Stimulated activated CD4-positive, alpha-beta T cell treated with anti-CD3 and anti-CD28 coated beads, Interleukin-15, amount 100 ng/mL, for 24 hours (primary cell): ENCODE results near the gene THSD8.
A peak's percentile ranks its signal among the peaks of the same experiment; 100 is the strongest.

Experiments used
- DNase-seq: peaks from one replicate; pipeline ENCODE4 v3.0.0-alpha.2; 2020

The THSD8 gene

DNA sequence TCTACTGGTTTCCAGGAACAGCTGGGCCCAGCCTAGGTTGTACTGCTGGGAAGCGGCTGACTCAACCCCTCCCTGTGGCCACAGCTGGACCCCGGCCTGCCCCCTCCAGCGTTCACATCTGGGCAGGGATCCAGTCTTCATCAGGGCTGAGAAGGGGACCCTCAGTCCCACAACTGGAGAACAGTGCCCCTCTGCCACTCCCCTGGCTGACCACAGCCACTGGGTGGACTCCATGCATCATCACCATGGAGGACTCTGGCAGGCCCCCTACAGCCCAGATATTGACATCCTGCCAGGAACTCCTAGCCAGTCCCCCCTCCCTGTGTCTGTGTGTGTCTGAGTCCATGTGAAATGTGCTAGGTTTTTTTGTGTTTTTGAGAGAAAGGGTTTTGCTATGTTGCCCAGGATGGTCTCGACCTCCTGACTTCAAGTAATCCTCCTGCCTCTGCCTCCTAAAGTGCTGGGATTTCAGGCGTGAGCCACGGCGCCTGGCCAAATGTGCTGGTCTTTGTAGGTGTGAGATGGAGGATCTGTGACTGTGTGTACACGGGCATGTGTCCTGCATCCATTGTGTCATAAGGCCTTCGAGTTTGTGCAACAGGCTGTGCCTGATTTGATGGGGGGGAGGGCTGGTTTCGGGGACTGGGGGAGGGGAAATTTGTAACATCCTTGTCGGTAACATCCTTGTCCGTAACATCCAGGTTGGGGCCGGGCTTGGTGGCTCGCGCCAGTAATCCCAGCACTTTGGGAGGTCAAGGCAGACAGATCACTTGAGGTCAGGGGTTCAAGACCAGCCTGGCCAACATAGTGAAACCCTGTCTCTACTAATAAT lies 22.5 kb upstream of the THSD8 start:
- no peak for DNase-seq

DNA sequence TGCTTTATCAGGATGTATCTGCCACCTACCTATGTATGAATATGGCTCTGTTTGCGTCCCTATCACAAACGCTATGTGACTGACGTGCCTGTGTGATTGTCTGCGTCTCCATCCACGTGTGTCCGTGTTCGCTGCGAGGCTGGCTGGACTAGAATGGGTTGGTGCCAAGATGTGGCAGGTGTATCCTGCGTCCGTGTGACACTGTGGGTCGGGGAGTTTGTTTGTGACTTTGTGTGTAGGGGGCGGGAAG lies 19.8 kb upstream of the THSD8 start:
- no peak for DNase-seq

DNA sequence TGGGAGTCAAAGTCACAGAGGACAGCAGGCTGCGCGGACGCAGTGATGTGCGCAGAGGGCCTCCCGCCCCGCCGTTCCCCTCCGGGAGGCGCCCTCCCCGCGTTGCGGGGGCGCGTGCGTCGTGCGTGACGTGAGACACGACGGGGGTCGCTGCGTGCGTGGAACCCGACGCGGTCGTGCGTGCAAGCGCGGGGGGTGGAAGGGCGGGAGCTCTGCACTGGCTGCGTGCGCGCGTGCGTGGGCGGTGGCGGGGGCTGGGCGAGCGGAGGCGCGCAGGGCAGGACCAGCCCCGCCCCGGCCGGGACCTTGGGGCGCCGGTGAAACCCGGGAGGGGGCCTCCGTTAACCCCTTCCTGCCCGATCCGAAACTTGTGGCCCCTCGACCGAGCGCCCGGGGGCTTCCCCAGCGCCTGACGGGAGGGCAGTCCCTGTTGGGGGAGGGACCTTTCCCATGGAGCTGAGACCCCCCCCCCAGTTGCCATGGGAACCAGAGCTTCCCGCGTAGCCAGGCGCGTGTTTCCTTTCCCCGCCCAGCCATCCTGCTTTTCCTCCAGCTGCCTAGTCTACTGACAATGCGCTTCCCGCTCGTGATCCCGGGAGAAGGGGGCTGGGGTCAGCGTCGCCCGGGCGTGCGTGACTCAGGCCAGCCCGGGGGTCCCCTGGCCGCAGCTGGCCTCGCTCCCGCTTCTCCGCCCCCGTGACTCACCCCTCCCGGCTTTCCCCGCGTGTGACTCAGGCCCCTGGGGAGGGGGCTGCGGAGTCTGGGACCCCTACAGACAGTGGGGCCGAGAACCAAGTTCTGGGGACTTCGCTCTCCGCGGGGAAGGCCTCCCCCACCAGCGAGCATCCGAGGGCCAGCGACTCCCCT lies 19.2 kb upstream of the THSD8 start:
- DNase-seq = peak; percentile 94

DNA sequence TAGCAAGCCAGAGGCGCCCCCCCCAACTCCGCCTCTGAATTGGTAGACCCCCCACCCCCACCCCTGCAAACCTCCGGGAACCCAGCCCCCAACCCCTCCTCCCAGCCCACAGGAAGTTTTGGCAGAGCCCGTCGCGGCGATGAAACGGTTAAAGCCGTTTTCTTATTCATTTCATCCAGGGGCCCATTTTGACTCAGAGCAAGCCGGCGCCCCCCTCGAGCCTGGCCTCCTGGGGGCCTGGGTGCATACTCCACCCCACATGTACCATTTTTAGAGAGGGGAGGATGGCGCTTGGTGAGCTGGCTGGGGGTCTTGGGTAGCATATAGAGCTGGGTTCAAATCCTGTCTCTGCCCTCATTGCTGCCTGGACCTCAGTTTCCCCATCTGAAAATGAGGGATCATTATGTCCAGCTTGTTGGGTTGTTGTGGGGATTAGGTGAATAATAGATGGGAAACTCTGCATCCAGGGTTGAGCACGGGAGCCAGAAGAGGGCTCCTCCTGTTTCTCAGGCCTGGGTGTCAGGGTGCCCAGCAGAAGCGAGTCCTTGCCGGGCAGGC lies 18.5 kb upstream of the THSD8 start:
- peak; percentile 82 for DNase-seq

DNA sequence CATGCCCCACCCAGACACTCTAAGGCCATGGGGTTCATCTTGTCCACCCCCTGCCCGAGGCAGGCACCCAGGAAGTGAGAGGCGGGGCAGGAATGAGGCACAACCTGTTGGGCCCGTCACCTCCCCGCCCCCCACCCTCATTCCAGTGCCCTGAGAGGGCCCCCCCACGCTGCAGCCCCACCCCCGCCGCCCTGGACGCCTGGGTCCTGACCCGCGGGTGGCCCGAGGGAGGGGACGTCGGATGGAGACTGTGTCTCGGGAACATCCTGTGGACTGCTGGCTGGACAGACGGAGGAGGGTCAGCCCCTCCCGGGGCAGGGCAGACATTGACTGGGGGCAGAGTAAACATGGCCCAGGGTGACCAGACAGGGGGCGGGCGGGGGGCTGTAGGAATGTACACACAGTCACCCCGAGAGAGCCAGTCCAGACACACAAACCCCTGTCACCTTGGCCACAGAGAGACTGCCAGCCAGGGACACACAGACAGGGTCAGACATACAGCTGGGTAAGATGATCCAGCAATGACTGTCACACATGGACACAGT lies 17.9 kb upstream of the THSD8 start:
- peak; percentile 34 for DNase-seq

DNA sequence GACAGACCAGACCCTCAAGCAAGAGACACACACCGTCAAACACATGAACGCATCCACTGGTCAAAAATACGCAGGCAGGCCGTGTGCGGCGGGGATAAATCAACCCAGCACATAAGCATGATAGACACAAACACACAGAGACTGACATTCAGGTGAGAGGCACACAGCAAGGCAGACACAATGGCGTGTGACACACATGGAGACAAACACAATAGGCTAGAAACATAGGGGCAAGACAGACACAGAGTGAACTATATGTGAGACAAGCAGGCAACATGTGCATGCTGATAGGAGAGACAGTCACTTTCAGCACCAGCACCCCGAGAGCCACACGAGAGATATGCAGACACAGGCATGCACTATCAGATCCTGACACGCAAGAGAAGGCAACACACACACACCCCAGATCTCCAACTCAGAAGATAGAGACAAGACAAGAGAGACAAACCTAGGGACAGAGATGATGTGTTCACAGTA lies 17.4 kb upstream of the THSD8 start:
- DNase-seq = no peak

DNA sequence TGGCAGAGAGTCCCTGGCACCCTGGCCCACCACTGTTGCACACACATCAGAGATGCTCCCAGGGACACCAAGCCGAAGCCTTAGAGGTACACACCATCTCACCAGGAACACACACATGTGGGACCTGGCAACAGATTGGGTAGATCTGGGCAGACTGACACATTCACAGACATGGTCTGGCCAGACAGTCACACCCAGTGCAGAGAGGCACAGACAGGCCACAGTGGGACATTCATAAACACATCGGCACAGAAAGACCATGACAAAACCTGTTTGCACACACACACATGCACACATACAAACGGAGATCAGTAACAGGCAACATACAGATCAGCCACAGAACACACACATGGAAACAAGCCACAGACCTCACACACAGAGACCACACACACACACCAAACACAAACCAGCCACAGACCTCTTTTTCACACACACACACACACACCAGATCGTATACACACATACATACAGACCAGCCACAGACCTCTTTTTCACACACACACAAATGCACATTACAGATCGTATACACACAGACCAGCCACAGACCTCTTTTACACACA lies 16.9 kb upstream of the THSD8 start:
- no peak for DNase-seq

DNA sequence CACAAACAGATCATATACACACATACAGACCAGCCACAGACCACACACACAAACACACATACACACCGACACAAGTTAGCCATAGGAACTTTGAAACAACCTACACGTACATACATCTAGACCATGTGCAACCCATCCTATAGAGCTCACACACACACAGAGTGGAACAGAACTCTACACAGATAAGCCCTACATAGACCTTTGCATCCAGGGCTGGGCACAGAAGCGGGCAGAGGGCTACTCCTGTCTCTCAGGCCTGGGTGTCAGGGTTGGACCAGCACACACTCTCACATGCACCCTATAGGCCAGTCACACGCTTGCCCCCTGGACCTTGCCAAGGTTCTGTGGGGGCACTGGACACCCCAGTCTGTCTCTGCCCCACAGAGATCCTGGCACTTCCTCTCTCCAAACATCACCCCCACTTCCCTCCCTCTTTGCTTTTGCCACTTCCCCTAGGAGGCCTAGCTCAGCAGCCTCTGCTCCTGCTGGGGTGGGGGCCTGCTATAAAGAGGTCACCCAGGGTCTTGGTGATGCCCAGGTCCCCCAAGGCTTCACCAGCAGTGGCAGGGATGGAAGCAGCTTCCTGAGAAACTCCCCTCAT lies 16.3 kb upstream of the THSD8 start:
- DNase-seq = no peak

DNA sequence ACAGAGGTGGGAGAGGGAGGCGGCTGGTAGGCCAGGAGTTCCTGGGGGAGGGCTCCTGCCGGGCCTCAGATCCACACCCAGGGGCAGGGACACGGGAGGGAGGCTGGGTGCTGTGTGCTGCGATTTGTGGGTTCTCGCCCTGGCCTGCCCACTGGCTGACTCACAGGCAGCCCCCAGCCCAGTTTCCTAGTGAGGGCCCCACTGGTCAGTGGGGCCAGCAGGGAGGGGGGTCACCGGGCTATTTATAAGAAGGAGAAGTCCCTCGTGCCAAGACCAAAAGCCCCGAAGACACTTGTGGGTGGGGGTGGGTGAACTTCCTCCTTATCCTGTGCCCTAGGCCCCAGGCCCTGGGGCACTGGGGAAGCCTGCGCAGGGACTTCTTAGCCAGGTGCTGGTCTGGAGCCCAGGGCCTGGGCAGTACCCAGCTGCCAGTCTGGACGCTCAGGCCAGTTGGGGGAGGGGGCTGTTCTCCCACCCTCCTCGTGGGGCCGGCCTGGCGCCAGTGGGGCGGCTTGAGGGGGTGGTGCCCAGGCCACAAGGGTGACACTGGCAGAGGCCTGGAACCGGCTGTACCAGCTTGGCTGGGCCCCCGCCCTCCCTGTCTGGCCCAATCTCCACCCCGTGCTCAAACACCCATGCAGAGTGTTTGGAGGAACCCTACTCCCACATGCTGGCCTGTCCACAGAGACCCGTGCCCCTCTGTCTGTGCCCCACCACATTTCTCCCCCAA lies 15.6 kb upstream of the THSD8 start:
- no peak for DNase-seq

DNA sequence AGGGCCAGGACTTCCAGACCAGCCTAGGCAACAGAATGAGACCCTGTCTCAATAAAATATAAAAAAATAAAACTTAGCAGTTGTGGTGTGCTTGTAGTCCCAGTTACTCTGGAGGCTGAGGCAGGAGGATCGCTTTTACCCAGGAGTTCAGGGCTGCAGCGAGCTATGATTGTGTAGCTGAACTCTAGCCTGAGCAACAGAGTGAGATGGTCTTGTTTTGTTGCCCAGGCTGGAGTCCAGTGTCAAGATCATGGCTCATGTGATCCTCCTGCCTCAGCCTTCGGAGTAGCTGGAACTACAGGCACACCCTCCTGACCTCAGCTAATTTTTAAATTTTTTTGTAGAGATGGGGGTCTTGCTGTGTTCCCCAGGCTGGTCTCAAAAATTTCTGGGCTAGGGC lies 14.9 kb upstream of the THSD8 start:
- DNase-seq = no peak

DNA sequence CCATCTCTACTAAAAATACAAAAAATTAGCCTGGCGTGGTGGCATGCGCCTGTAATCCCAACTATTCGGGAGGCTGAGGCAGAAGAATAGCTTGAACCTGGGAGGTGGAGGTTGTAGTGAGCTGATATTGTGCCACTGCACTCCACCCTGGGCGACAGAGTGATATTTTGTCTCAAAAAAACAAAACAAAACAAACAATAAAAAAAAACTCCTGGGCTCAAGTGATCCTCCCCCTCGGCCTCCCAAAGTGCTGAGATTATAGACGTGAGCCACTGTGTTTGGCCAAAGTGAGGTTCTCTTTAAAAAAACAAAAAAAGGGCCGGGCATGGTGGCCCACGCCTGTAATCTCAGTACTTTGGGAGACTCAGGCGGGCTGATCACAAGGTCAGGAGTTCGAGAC lies 14.4 kb upstream of the THSD8 start:
- no peak for DNase-seq

DNA sequence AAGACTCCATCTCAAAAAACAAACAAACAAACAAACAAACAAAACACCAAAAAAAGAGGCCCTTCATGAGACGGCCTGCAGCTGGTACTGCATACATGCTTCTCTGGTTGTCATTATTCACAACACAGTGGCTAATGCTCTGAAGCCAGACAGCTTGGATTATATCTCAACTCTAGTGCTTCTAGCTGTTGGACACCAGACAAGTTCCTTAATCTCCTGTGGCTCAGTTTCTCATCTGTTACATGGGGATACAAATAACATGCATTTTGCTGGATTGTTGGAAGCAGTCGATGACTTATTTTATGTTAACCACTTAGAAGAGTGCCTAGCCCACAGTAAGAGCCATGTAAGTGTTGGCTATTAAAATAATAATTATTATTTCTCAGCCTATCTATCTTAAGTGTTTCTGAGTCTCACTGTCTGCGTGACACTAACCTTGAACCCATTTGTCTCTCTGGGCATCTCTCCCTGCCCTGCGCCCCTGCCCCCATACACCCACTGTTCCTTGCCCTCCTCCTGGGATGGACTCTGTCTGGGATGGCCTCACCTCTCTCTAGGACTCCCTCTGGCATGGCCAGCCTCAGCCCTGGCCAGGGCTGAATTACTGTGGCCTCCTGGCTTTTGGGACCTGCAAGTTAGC lies 13.7 kb upstream of the THSD8 start:
- no peak for DNase-seq

DNA sequence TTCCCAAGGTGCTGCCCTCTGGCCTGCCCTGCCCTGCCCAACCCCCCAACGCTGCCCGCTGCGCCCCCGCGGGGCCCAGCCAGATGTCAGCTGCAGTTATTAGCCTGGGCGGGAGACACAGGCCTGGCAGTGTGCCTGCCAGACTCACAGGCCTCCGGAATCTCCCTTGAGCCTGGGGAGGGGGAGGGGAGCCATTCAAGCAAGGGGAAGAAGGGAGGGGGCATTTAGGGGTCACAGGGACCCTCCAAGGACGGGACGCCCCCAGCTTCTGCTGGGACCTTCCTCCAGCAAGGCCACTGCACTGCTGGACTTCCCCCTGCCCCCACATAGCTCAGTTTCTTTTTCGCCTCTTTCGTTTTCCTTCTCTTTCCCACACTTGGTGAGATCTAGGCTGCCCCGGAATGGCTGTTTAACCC lies 13.2 kb upstream of the THSD8 start:
- peak; percentile 55 for DNase-seq

DNA sequence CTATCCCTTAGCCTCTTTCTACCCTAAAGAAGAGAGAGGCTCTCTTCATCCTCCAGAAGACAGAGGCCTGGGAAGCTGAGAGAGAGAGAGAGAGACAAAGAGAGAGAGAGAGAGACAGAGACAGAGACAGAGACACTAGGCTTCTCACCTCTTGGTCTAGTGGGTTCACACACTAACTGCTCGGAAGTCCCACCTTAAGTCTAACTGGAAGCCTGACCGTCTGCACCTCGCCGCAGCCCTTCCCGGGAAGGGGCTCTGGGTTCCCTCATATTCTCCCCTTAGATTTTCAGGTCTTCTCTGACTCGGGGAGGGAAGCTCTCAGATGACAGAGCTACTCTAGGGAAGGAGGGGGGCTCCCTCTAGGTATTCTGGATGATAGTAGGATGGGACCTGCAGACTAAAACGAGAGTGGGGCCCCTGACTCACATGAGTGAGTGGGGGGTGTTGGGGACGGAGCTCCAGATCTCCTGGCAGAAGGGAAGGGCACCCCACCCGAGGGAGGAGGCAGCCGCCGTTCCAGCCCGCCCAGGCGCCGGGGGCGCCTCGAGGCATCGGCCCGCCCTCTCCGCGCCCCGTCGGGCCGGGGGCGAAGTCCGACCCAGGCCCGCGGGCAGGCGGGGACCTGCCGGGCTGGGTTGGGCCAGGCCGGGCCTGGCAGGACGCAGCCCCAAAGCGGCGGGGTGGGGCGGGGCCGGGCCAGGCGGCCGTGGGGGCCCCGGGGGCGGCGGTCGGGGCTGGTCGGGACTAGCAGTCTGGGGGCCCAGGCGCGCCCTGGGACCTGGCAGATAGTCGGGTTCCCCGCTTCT lies 12.6 kb upstream of the THSD8 start:
- peak; percentile 55 for DNase-seq

DNA sequence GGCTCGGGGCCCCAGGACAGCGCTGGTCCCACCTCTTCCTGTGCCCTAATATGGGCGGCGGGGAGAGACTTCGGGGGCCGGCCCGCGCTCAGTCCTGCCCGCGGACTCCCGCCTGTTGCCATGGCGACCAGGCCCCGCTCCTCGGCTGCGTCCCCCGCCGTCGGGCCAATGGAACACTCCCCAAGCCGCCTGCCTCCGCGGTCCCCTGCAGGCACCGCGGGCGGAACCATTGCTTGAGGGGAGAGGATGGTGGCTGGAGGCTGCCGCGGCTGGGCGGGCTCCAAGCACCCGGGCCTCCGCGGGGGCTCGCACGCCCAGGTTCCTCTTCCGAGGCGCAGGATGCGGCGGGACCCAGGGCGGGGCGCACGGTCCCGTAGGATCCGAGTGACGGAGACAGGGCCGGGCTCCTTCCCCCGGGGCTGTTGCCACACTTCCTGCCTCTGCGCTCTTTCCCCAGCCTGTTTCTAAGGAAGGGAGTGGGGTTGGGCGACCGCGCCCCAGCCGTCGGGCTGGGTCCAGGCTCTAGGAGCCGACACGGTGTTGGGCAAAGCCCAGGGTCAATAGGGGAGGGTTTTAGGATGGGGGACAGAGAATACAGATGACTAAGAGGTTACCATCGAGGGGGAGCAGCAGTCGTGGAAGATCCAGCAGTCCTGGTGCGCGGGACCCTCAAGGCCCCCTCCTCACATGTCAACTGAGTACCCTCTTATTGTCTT lies 11.8 kb upstream of the THSD8 start:
- DNase-seq = peak; percentile 98

DNA sequence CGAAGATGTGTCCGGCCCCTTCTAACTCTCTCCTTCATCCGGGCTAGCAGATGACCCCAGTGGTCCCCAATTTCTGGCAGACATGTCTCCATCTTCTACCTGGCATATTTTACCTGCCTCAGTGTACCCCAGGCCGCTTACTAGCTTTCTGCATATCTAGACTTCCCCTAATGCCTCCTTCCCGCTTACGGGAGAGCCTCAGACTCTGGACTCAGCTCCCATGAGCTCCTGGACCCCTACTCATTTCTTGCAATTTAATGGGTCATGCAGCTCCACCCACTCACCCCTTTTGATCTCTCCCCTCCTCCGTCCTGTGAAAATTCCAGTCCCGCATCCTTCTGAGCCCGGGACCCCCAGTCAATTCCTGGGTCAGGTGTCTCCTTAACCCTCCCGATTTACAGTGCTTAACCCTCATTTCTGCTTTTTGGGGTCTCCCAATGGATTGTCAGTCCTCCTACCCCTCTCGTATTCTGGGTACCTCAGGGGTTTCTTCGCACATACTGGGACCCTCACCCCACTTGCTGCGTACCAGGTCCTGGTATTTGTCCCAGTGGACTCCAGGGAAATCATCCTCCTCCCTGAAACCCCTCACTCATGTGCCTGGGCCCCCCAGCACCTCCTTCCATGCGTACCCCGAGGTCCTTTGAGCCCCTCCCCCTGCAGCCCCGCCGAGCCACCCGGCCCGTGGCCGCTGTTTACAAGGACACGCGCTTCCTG lies 11.1 kb upstream of the THSD8 start:
- DNase-seq = no peak

DNA sequence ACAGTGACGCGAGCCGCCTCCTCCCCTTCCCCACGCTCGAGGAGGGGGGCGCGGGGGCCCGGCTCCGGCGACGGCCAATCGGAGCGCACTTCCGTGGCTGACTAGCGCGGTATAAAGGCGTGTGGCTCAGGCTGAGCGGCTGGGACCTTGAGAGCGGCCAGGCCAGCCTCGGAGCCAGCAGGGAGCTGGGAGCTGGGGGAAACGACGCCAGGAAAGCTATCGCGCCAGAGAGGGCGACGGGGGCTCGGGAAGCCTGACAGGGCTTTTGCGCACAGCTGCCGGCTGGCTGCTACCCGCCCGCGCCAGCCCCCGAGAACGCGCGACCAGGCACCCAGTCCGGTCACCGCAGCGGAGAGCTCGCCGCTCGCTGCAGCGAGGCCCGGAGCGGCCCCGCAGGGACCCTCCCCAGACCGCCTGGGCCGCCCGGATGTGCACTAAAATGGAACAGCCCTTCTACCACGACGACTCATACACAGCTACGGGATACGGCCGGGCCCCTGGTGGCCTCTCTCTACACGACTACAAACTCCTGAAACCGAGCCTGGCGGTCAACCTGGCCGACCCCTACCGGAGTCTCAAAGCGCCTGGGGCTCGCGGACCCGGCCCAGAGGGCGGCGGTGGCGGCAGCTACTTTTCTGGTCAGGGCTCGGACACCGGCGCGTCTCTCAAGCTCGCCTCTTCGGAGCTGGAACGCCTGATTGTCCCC lies 10.4 kb upstream of the THSD8 start, which contains the start of gene JUNB:
Gene JUNB, plus strand, starts transcription at position 142 of the 706 bp plus-strand sequence. Its CDS starts 286 bp downstream, at position 428.
- DNase-seq = peak; percentile 98

DNA sequence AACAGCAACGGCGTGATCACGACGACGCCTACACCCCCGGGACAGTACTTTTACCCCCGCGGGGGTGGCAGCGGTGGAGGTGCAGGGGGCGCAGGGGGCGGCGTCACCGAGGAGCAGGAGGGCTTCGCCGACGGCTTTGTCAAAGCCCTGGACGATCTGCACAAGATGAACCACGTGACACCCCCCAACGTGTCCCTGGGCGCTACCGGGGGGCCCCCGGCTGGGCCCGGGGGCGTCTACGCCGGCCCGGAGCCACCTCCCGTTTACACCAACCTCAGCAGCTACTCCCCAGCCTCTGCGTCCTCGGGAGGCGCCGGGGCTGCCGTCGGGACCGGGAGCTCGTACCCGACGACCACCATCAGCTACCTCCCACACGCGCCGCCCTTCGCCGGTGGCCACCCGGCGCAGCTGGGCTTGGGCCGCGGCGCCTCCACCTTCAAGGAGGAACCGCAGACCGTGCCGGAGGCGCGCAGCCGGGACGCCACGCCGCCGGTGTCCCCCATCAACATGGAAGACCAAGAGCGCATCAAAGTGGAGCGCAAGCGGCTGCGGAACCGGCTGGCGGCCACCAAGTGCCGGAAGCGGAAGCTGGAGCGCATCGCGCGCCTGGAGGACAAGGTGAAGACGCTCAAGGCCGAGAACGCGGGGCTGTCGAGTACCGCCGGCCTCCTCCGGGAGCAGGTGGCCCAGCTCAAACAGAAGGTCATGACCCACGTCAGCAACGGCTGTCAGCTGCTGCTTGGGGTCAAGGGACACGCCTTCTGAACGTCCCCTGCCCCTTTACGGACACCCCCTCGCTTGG lies 9.6 kb upstream of the THSD8 start:
- peak; percentile 81 for DNase-seq
